ENCODE data around the gene CFAP298.
"Not testable (repeated sequence)": the region's sequence is repeated elsewhere in the genome, so short reads cannot be mapped to it uniquely, and the experiment has no call there.

Gene CFAP298, protein sequence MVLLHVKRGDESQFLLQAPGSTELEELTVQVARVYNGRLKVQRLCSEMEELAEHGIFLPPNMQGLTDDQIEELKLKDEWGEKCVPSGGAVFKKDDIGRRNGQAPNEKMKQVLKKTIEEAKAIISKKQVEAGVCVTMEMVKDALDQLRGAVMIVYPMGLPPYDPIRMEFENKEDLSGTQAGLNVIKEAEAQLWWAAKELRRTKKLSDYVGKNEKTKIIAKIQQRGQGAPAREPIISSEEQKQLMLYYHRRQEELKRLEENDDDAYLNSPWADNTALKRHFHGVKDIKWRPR

DNA sequence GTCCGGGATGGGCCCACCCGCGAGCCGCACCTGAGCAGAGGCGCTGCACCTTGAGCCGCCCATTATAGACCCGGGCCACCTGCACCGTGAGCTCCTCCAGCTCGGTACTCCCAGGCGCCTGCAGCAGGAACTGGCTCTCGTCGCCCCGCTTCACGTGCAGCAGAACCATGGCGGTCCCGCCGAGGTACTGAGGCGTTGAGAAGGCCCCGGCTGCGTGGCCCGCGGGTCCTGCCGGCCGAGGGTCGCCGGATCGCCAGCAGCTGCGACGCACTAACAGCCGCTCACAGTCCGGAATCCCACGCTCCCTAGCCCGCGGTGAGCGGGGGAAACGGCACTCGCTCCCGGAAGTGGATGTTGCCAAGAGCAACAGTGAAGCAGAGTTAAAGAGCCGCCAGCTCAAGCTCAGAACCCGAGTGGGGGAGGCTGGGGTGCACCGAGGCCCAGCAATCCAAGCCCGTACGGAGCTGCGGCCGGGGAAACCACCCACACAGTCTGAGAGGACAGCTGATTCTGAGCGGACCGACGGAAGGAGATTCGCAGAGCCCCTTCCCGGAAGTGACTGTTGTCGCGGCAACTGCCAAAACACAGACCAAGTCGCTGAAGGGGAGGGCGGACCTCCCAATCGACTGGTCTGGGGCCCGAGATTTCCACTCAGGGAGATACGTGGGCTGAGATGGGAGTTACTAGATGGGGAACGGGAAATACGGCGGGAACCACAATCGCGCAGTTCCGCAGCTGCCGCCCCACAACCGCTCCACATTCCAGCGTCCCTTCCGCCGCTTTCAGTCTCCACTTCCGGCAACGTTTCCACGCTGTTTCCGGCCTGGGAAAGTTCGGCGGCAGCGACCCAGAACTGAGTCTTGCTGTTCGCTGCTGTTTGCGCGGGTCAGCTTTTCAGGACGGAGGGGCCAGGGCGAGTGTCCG is at the start of gene CFAP298:
TSS of gene CFAP298 (minus strand) at position 303 of the 924 bp plus-strand sequence. CDS start at position 169, 134 bp downstream.
- peak within 1 kb of the TSS; percentile 98 for H3K4me3 ChIP-seq (ENCODE audit: low read length in 2 of 2)
- H3K9ac ChIP-seq (ENCODE audit: low read length in 2 of 2) = peak within 1 kb of the TSS; percentile 87 to 89
- no peaks in the 10 kb centered on the region for H3K9me3 ChIP-seq (ENCODE audit: control insufficient read depth in 2 of 2, low read length in 2 of 2)
- H3K4me1 ChIP-seq (ENCODE audit: control insufficient read depth, insufficient read depth, low read length) = peaks cover 14% of the 10 kb centered on the region
- H3K27me3 ChIP-seq (ENCODE audit: control insufficient read depth in 1 of 2, insufficient read depth in 2 of 2, low read length in 2 of 2) = no peaks in the 10 kb centered on the region
- H3K36me3 ChIP-seq (ENCODE audit: control insufficient read depth in 2 of 2, insufficient read depth in 2 of 2, low read length in 2 of 2) = peaks cover 6 to 10% of the 10 kb centered on the region in 2 donors
- peak within 1 kb of the TSS; percentile 88 for H3K27ac ChIP-seq (ENCODE audit: low read length)

DNA sequence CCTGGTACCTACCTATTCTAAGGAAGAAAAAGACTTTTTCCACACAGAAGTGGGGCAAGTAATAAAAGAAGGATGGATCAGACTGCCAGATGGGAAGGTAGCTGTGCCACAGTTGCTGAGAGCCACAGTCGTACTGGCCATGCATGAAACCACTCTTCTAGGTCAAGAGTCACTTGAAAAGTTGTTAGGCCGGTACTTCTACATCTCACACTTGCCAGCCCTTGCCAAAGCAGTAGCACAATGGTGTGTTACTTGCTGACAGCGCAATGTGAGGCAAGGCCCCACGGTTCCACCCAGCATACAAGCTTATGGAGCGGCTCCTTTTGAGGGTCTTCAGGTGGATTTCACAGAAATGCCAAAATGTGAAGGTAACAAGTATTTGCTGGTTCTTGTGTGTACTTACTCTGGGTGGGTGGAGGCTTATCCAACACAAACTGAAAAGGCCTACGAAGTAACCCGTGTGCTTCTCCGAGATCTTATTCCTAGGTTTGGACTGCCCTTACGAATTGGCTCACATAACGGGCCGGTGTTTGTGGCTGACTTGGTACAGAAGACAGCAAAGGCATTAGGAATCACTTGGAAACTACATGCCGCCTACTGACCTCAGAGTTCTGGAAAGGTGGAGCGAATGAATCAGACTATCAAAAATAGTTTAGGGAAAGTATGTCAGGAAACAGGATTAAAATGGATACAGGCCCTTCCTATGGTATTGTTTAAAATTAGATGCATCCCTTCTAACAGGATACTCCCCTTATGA is 49.0 kb upstream of the CFAP298 start:
- H3K27me3 ChIP-seq (ENCODE audit: control insufficient read depth in 1 of 2, insufficient read depth in 2 of 2, low read length in 2 of 2); H3K9me3 ChIP-seq (ENCODE audit: control insufficient read depth in 2 of 2, low read length in 2 of 2); H3K9ac ChIP-seq (ENCODE audit: low read length in 2 of 2); H3K27ac ChIP-seq (ENCODE audit: low read length); H3K4me1 ChIP-seq (ENCODE audit: control insufficient read depth, insufficient read depth, low read length); H3K4me3 ChIP-seq (ENCODE audit: low read length in 2 of 2): not testable (repeated sequence)
- peaks cover 22 to 32% of the 10 kb centered on the region in 2 donors for H3K36me3 ChIP-seq (ENCODE audit: control insufficient read depth in 2 of 2, insufficient read depth in 2 of 2, low read length in 2 of 2)

DNA sequence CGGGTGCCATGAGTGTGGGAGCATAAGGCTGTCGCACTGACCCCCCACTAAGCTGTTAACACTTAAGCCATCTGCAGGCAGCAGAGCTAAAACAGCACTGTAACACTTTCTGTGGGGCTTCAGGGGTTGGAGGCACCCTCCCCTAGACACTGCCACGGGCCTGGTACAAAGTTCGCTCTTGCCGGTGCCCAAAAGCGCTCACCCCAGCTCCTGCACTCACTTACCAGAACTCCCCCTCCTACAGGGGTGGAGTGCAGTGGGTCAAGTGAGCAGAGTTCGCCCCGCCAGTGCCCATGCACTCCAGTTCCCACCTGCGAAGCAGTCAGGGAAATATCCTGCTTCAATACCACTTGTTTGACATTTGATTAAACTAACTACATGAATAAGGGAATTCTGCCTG is 46.3 kb upstream of the CFAP298 start:
- Histone ChIP-seq H3K4me3 (ENCODE audit: low read length in 2 of 2) (no peak overlapping the region), H3K36me3 (ENCODE audit: control insufficient read depth in 2 of 2, insufficient read depth in 2 of 2, low read length in 2 of 2) (peaks cover 10 to 15% of the 10 kb centered on the region in 2 donors), H3K9ac (ENCODE audit: low read length in 2 of 2) (no peak overlapping the region), H3K27ac (ENCODE audit: low read length) (no peak overlapping the region), H3K27me3 (ENCODE audit: control insufficient read depth in 1 of 2, insufficient read depth in 2 of 2, low read length in 2 of 2) (no peaks in the 10 kb centered on the region), H3K4me1 (ENCODE audit: control insufficient read depth, insufficient read depth, low read length) (no peaks in the 10 kb centered on the region), H3K9me3 (ENCODE audit: control insufficient read depth in 2 of 2, low read length in 2 of 2) (no peaks in the 10 kb centered on the region)

DNA sequence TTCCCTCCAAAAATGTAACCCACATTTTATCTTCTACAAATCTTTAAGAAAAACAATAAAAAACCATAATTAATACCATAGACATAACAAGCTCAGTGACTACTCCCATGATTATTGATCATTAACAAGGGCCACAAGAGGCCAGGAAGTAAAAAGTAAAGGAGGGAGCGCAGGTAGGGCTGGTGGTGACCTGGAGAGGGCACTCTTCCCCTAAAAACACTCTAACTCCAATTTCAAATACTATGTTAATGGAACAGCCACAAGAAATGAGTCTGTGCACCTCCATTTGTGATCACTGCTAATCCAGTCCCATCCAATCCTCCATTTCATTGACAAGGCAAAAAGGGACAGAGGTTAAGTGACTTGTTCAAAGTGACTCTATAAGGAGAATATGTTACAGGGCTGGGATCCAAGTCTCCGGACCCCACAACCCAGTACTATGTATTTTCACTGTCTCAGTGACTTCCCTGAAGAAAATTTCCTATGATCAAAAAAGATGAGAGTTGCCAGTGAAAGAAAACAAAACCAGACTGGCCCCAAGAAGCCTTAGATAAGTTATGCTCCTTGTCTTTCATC is 41.2 kb upstream of the CFAP298 start:
- Histone ChIP-seq H3K4me3 (ENCODE audit: low read length in 2 of 2) (no peak overlapping the region), H3K27me3 (ENCODE audit: control insufficient read depth in 1 of 2, insufficient read depth in 2 of 2, low read length in 2 of 2) (no peaks in the 10 kb centered on the region), H3K9ac (ENCODE audit: low read length in 2 of 2) (no peak overlapping the region), H3K27ac (ENCODE audit: low read length) (no peak overlapping the region), H3K9me3 (ENCODE audit: control insufficient read depth in 2 of 2, low read length in 2 of 2) (no peaks in the 10 kb centered on the region), H3K4me1 (ENCODE audit: control insufficient read depth, insufficient read depth, low read length) (no peaks in the 10 kb centered on the region), H3K36me3 (ENCODE audit: control insufficient read depth in 2 of 2, insufficient read depth in 2 of 2, low read length in 2 of 2) (peaks cover 10 to 12% of the 10 kb centered on the region in 2 donors)

DNA sequence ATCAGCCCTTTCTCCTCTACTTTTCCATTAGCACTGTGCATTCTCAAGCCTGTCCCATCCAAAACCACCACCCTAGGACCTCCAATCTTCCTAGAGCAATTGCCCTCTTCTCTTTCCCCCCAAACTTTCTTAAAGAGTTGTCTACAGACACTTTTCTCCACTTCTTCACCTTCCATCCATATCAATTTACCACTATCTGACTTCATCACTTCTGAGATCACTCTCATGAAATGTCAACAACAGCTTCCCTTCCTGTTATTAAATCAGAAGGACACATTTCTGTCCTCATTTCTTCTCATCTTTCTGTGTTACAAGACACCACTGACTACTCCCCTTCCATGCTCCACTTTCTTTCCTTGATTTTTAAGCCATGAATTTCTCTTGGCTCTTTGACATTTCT is 36.0 kb upstream of the CFAP298 start:
- H3K9ac ChIP-seq (ENCODE audit: low read length in 2 of 2) = no peak overlapping the region
- no peak overlapping the region for H3K27ac ChIP-seq (ENCODE audit: low read length)
- no peak overlapping the region for H3K4me3 ChIP-seq (ENCODE audit: low read length in 2 of 2)
- H3K4me1 ChIP-seq (ENCODE audit: control insufficient read depth, insufficient read depth, low read length) = no peaks in the 10 kb centered on the region
- peaks cover 3 to 17% of the 10 kb centered on the region in 2 donors for H3K36me3 ChIP-seq (ENCODE audit: control insufficient read depth in 2 of 2, insufficient read depth in 2 of 2, low read length in 2 of 2)
- no peaks in the 10 kb centered on the region for H3K27me3 ChIP-seq (ENCODE audit: control insufficient read depth in 1 of 2, insufficient read depth in 2 of 2, low read length in 2 of 2)
- no peaks in the 10 kb centered on the region for H3K9me3 ChIP-seq (ENCODE audit: control insufficient read depth in 2 of 2, low read length in 2 of 2)

DNA sequence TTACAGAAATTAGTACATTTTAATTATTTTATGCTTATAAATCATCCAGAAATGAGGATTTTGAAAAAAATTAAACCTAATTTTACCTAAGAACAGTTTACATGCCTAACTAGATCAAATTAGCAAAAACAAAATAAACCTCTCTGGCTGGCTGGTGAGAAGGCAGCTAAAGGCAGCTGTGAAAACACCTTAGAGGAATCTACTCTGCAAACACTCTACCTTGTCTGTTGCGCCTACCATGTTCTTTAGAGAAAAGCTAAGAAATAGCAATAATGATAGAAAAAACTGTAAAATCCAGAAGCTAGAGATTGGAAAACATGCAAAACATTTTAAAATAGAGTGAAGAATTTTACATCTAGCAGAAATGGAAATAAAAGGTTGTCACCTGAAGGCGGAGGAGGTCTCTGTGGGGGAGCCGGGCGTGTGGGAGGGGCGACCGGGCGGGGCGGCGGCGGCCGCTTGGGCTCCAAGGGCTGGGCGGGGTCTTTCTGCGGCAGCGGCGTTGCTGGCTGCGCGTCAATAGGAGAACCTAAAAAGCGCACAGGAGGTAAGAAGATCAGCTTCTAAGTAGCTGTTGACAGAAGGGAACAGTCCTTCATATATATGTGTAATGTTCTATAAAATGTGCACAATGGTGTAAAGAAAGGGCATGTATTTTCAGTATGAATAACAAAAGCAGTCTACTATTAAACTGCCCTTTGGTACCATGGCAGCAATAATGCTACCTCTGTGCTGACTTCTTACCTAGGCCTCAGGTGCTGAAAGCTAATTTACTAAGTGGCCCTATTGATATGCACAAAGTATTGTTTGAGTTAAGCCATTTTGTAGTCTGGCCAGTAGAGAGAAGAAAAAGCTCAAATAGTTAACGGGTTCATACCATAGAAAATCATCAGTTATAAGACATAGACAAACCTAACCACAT is 33.3 kb upstream of the CFAP298 start:
- no peak overlapping the region for H3K27ac ChIP-seq (ENCODE audit: low read length)
- no peak overlapping the region for H3K9ac ChIP-seq (ENCODE audit: low read length in 2 of 2)
- no peaks in the 10 kb centered on the region for H3K27me3 ChIP-seq (ENCODE audit: control insufficient read depth in 1 of 2, insufficient read depth in 2 of 2, low read length in 2 of 2)
- H3K9me3 ChIP-seq (ENCODE audit: control insufficient read depth in 2 of 2, low read length in 2 of 2) = no peaks in the 10 kb centered on the region
- H3K4me3 ChIP-seq (ENCODE audit: low read length in 2 of 2) = no peak overlapping the region
- H3K36me3 ChIP-seq (ENCODE audit: control insufficient read depth in 2 of 2, insufficient read depth in 2 of 2, low read length in 2 of 2) = peaks cover 7 to 19% of the 10 kb centered on the region in 2 donors
- no peaks in the 10 kb centered on the region for H3K4me1 ChIP-seq (ENCODE audit: control insufficient read depth, insufficient read depth, low read length)

DNA sequence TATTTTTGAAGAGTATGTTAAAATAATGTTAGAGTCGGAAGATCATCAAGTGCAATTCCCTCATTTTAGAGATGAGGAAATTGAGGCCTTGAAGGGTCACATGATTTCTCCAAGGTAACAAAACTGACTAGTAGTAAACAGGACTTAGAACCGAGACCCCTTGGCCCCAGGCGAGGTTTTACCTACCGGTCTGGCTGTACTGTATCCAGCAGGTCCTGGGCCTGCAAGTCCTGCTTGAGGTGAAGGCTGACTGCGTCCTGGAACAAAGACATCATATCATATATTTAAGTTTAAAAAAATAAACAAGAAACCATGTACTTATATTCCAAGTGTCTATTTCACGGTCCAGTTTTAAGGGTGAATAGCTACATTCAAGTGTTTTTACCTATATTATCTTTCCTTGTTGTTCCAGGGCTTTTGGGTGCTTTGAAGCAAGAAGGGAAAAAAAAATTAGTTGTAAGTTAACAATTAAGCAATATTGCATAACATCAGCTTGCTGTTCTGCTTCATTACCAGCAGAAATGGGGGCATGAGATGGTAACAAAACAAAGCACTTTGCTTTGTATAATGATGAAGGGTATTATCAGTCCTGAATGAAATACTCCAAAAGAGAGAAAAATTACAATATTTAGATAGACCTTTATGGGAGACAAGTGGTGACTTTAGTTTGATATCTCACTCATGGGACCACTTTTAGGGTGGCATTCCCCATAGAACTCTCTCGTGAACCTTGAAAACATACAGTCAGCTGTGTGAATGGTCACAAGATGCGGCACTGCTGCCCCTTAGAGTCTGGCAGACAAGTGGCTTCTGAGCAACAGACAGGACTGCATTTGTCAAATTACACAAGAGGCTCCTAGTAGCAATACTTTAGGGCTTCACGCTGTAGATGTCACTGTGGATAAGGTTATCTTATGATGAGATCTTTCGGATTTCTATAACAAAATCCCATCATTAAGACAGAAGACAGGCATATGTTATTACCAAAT is 29.8 kb upstream of the CFAP298 start:
- no peaks in the 10 kb centered on the region for H3K4me1 ChIP-seq (ENCODE audit: control insufficient read depth, insufficient read depth, low read length)
- H3K36me3 ChIP-seq (ENCODE audit: control insufficient read depth in 2 of 2, insufficient read depth in 2 of 2, low read length in 2 of 2) = peaks cover 11 to 19% of the 10 kb centered on the region in 2 donors
- no peak overlapping the region for H3K27ac ChIP-seq (ENCODE audit: low read length)
- H3K9ac ChIP-seq (ENCODE audit: low read length in 2 of 2) = no peak overlapping the region
- H3K27me3 ChIP-seq (ENCODE audit: control insufficient read depth in 1 of 2, insufficient read depth in 2 of 2, low read length in 2 of 2) = no peaks in the 10 kb centered on the region
- H3K4me3 ChIP-seq (ENCODE audit: low read length in 2 of 2) = no peak overlapping the region
- H3K9me3 ChIP-seq (ENCODE audit: control insufficient read depth in 2 of 2, low read length in 2 of 2) = no peaks in the 10 kb centered on the region

DNA sequence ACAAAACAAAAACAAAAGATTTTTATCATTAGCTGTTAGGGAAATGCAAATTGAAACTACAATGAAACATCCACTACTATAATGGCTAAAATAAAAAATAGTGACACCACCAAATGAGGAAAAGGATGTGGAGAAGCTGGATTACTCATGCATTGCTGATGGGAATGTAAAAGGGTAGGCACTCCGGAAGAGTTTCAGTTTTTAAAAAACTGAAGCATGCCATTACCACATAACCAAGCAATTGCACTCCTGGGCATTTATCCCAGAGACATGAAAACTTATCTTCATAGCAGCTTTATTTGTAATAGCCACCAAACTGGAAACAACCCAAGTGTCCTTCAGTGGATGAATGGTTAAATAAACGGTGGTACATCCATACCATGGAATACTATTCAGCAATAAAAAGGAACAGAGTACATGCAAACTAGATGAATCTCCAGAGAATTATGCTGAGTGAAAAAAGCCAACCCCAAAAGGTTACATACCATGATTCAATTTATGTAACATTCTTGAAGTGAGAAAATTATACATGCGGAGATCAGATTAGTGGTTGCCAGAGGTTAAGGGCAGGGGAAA is 14.5 kb upstream of the CFAP298 start:
- Histone ChIP-seq H3K4me3 (ENCODE audit: low read length in 2 of 2) (no peak overlapping the region), H3K9ac (ENCODE audit: low read length in 2 of 2) (no peak overlapping the region), H3K4me1 (ENCODE audit: control insufficient read depth, insufficient read depth, low read length) (no peaks in the 10 kb centered on the region), H3K27me3 (ENCODE audit: control insufficient read depth in 1 of 2, insufficient read depth in 2 of 2, low read length in 2 of 2) (no peaks in the 10 kb centered on the region), H3K27ac (ENCODE audit: low read length) (no peak overlapping the region), H3K9me3 (ENCODE audit: control insufficient read depth in 2 of 2, low read length in 2 of 2) (no peaks in the 10 kb centered on the region), H3K36me3 (ENCODE audit: control insufficient read depth in 2 of 2, insufficient read depth in 2 of 2, low read length in 2 of 2) (peaks cover 11 to 14% of the 10 kb centered on the region in 2 donors)

DNA sequence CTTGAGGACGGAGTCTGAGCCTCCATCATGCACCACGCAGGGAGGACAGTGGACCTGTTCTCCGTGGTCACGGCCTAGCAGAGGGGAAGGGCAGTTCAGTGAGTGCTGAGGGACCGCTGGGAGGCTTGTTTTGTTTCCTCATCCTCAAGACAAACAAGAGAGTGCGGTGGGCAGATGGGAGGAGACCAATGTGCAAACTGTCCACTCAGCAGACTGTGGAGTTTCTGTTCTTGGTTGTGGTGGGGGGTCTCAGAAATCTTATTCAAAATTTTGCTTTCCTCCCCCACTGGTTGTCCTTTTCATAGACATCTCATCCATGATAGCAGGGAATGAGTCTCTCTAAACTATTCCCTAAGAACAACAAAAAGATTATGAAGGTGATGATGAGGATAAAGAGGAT is 6.0 kb upstream of the CFAP298 start:
- not testable (repeated sequence) for H3K4me3 ChIP-seq (ENCODE audit: low read length in 2 of 2); H3K36me3 ChIP-seq (ENCODE audit: control insufficient read depth in 2 of 2, insufficient read depth in 2 of 2, low read length in 2 of 2); H3K27ac ChIP-seq (ENCODE audit: low read length); H3K9ac ChIP-seq (ENCODE audit: low read length in 2 of 2); H3K9me3 ChIP-seq (ENCODE audit: control insufficient read depth in 2 of 2, low read length in 2 of 2); H3K27me3 ChIP-seq (ENCODE audit: control insufficient read depth in 1 of 2, insufficient read depth in 2 of 2, low read length in 2 of 2); H3K4me1 ChIP-seq (ENCODE audit: control insufficient read depth, insufficient read depth, low read length)
